Panc1 (cell line): ENCODE measurements around the gene PKD2. TPM values are rescaled to one million over a fixed set of nuclear protein-coding genes. Genes with fewer than 3 reads are reported as not detected.

Source experiments
- ATAC-seq: fragments of 200-7000 bp; cut with Tn5 transposase; 2 replicates; pipeline ENCODE4 v1.9.1; 2020; ENCODE audit warnings: mild to moderate bottlenecking, moderate library complexity
- BruUV-seq: library from RNA; stranded (reverse); fragments of 400-500 nt; replicated peaks from 2 replicates; lab custom pipeline; 2021; lab: Mats Ljungman, UMichigan
- CTCF ChIA-PET: fragments of 300-600 bp; sonication (Branson Sonifier 250); formaldehyde crosslinking; loops from one replicate; lab custom pipeline; 2022; ENCODE audit warnings: antibody characterized with exemption; lab: Charles Lee
- POLR2A ChIA-PET: fragments of 300-600 bp; sonication (Branson Sonifier 250); formaldehyde crosslinking; loops from one replicate; lab custom pipeline; 2022; ENCODE audit warnings: antibody characterized with exemption; lab: Charles Lee
- DNase-seq: peaks from one replicate; pipeline ENCODE4 v3.0.0-alpha.2; 2010; ENCODE audit warnings: low read depth, low spot score
- H3K27ac ChIP-seq: 2 replicates; pipeline ENCODE4 v1.5.1; 2011; ENCODE audit warnings: mild to moderate bottlenecking, low read length, inconsistent platforms
- H3K27me3 ChIP-seq: fragments of 200-500 bp; sonication (Bioruptor generic); 2 replicates; pipeline ENCODE4 v1.6.0; 2014; ENCODE audit warnings: low read length, inconsistent platforms; ENCODE audit not compliant: control insufficient read depth, insufficient read depth
- H3K36me3 ChIP-seq: fragments of 200-500 bp; sonication (Bioruptor generic); 2 replicates; pipeline ENCODE4 v1.5.1; 2014; ENCODE audit warnings: inconsistent platforms, mild to moderate bottlenecking, low read length, moderate library complexity; ENCODE audit not compliant: control insufficient read depth, insufficient read depth
- H3K4me1 ChIP-seq: 2 replicates; pipeline ENCODE4 v1.5.1; 2011; ENCODE audit warnings: inconsistent platforms, mild to moderate bottlenecking, low read length, moderate library complexity; ENCODE audit not compliant: control insufficient read depth, insufficient read depth
- H3K4me3 ChIP-seq, 2 experiments: 2 replicates each; pipeline ENCODE4 v1.5.1; 2011 to 2012; ENCODE audit warnings: low read depth in 2 of 2, low read length in 2 of 2, mild to moderate bottlenecking in 2 of 2, inconsistent platforms in 1 of 2, moderate library complexity in 1 of 2
- H3K9me3 ChIP-seq: fragments of 200-500 bp; sonication (Bioruptor generic); 2 replicates; pipeline ENCODE4 v1.5.1; 2014; ENCODE audit warnings: low read depth, mild to moderate bottlenecking, inconsistent platforms, low read length, moderate library complexity; ENCODE audit not compliant: control insufficient read depth, insufficient read depth
- POLR2AphosphoS5 ChIP-seq: IDR thresholded peaks from 2 replicates; pipeline ENCODE4 v1.6.1; 2012; ENCODE audit warnings: mild to moderate bottlenecking, low read depth, low read length, moderate library complexity
- SIN3A ChIP-seq: IDR thresholded peaks from 2 replicates; pipeline ENCODE4 v1.6.1; 2012; ENCODE audit warnings: low read depth, mild to moderate bottlenecking, low read length, moderate library complexity, borderline replicate concordance; ENCODE audit not compliant: insufficient read depth
- TCF7L2 ChIP-seq: IDR thresholded peaks from 2 replicates; pipeline ENCODE4 v1.6.1; 2011; ENCODE audit warnings: mild to moderate bottlenecking, low read depth, low read length, inconsistent platforms
- in situ Hi-C: cut with HindIII; loops from 2 replicates; pipeline ENCODE4 v1.10.0; 2016; ENCODE audit warnings: low sequenced_read_pairs, low pct_unique_long_range_greater_than_20kb
- intact Hi-C: fragments of 100-400 bp; cut with micrococcal nuclease; formaldehyde crosslinking; loops from one replicate; pipeline ENCODE4 v1.10.0; 2022; ENCODE audit not compliant: unreplicated experiment
- total RNA-seq: library from RNA; stranded (reverse); gene quantifications from one replicate; pipeline ENCODE4 v1.2.1, GENCODE V29; 2021; ENCODE audit not compliant: unreplicated experiment
- TF ChIP-seq, protein P1 (sequence below): fragments of 450-650 bp; IDR thresholded peaks from 2 replicates; pipeline ENCODE4 v1.5.1; 2017; ENCODE audit warnings: mild to moderate bottlenecking
- TF ChIP-seq, protein P2 (sequence below), 2 experiments: IDR thresholded peaks; 2 replicates each; pipeline ENCODE4 v1.6.1; 2011 to 2012; ENCODE audit warnings: low read depth in 2 of 2, control low read depth in 1 of 2, low read length in 1 of 2, mild to moderate bottlenecking in 1 of 2, moderate library complexity in 1 of 2; ENCODE audit not compliant: insufficient read depth in 1 of 2

PKD2 gene
- total RNA-seq, 1 experiment from 2014 or later, result 21.7 TPM

DNA sequence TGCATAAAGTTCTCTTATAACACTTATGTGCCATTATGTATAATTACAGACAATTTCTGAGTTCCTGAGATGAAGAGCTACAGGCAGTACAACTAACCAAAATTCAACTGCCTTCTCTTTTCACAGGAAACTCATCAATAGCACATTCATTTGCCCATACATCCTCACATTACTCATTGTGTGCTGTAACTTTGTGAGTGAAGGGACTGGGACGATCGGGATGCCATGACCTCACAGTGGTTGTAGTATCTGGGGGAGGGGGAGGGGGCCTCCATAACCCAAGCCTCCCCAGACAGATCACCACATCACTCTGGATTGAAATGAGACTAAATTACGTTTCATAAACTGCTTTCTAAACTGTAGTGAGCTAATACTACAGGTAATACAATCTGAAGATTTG lies 90.3 kb downstream of the PKD2 start:
- CTCF ChIA-PET, result no interaction called here
- DNase-seq, result no peak
- H3K9me3 ChIP-seq, result no peaks in the 10 kb centered on the region
- POLR2A ChIA-PET, result no interaction called here
- H3K4me3 ChIP-seq, result no peak overlapping the region
- intact Hi-C loops (no loop called here), in situ Hi-C loops (no loop called here)
- no peak for ATAC-seq
- TF ChIP-seq, protein P1, sequence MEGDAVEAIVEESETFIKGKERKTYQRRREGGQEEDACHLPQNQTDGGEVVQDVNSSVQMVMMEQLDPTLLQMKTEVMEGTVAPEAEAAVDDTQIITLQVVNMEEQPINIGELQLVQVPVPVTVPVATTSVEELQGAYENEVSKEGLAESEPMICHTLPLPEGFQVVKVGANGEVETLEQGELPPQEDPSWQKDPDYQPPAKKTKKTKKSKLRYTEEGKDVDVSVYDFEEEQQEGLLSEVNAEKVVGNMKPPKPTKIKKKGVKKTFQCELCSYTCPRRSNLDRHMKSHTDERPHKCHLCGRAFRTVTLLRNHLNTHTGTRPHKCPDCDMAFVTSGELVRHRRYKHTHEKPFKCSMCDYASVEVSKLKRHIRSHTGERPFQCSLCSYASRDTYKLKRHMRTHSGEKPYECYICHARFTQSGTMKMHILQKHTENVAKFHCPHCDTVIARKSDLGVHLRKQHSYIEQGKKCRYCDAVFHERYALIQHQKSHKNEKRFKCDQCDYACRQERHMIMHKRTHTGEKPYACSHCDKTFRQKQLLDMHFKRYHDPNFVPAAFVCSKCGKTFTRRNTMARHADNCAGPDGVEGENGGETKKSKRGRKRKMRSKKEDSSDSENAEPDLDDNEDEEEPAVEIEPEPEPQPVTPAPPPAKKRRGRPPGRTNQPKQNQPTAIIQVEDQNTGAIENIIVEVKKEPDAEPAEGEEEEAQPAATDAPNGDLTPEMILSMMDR, result no peak
- TF ChIP-seq, protein P2, sequence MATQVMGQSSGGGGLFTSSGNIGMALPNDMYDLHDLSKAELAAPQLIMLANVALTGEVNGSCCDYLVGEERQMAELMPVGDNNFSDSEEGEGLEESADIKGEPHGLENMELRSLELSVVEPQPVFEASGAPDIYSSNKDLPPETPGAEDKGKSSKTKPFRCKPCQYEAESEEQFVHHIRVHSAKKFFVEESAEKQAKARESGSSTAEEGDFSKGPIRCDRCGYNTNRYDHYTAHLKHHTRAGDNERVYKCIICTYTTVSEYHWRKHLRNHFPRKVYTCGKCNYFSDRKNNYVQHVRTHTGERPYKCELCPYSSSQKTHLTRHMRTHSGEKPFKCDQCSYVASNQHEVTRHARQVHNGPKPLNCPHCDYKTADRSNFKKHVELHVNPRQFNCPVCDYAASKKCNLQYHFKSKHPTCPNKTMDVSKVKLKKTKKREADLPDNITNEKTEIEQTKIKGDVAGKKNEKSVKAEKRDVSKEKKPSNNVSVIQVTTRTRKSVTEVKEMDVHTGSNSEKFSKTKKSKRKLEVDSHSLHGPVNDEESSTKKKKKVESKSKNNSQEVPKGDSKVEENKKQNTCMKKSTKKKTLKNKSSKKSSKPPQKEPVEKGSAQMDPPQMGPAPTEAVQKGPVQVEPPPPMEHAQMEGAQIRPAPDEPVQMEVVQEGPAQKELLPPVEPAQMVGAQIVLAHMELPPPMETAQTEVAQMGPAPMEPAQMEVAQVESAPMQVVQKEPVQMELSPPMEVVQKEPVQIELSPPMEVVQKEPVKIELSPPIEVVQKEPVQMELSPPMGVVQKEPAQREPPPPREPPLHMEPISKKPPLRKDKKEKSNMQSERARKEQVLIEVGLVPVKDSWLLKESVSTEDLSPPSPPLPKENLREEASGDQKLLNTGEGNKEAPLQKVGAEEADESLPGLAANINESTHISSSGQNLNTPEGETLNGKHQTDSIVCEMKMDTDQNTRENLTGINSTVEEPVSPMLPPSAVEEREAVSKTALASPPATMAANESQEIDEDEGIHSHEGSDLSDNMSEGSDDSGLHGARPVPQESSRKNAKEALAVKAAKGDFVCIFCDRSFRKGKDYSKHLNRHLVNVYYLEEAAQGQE (IDR thresholded peaks at IDR 0.05; ENCODE audit: insufficient read depth in 1 of 2, low read depth in 2 of 2, low read length in 1 of 2), result no peak
- no peak for TF ChIP-seq SIN3A
- no peak for TF ChIP-seq TCF7L2
- no peak for TF ChIP-seq POLR2AphosphoS5
- H3K4me1 ChIP-seq, result no peaks in the 10 kb centered on the region
- H3K27me3 ChIP-seq, result no peaks in the 10 kb centered on the region
- H3K36me3 ChIP-seq, result no peaks in the 10 kb centered on the region
- no peak overlapping the region for H3K27ac ChIP-seq
- BruUV-seq, result no TSS peak

DNA sequence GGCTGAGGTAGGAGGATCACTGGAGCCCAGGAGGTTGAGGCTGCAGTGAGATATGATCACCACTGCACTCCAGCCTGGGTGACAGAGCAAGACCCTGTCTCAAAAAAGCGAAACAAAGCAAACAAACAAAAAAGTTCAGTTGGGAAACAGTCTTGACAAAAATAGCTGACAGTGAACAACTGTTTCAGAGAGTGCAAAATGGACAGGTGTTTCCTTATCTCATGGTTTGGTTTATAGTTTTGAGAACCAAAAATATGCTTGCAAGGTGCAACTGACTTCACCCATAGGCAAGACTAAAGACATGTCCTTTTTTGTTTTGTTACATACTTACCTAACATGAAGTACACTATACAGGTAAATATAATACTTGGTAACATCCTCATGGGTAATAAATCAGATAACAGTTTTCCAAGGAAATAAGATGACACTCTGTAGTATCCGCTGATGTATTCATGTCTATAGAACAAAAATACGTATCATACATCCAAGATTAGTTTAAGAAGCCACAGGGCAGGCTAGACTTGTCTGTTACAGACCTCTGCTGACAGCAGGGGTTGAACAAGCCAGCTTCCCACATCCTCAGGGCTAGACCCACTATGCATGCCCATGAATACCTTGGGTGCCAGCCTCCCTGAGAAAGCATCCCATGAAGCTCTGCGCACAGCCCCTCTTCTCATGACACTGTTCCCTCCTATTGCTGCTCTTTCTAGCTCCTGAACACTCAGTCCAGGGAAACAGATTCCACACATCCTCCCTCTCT lies 91.7 kb downstream of the PKD2 start:
- intact Hi-C loops (no loop called here), in situ Hi-C loops (no loop called here)
- H3K27ac ChIP-seq, result no peak overlapping the region
- no peak overlapping the region for H3K4me3 ChIP-seq
- H3K9me3 ChIP-seq, result no peaks in the 10 kb centered on the region
- H3K36me3 ChIP-seq, result no peaks in the 10 kb centered on the region
- TF ChIP-seq POLR2AphosphoS5 (no peak), SIN3A (no peak), TCF7L2 (no peak)
- TF ChIP-seq, protein P1, result no peak
- TF ChIP-seq, protein P2 (IDR thresholded peaks at IDR 0.05; ENCODE audit: insufficient read depth in 1 of 2, low read depth in 2 of 2, low read length in 1 of 2), result no peak
- no peak for ATAC-seq
- ChIA-PET CTCF (no interaction called here), POLR2A (no interaction called here)
- H3K27me3 ChIP-seq, result no peaks in the 10 kb centered on the region
- BruUV-seq, result no TSS peak
- H3K4me1 ChIP-seq, result no peaks in the 10 kb centered on the region
- no peak for DNase-seq
